ENCODE data around the gene AQP12A. TPM values are rescaled to one million over a fixed set of nuclear protein-coding genes. Genes with fewer than 3 reads are reported as not detected.

AQP12A gene
- total RNA-seq, 2 donors from 2014 or later, result not detected

DNA sequence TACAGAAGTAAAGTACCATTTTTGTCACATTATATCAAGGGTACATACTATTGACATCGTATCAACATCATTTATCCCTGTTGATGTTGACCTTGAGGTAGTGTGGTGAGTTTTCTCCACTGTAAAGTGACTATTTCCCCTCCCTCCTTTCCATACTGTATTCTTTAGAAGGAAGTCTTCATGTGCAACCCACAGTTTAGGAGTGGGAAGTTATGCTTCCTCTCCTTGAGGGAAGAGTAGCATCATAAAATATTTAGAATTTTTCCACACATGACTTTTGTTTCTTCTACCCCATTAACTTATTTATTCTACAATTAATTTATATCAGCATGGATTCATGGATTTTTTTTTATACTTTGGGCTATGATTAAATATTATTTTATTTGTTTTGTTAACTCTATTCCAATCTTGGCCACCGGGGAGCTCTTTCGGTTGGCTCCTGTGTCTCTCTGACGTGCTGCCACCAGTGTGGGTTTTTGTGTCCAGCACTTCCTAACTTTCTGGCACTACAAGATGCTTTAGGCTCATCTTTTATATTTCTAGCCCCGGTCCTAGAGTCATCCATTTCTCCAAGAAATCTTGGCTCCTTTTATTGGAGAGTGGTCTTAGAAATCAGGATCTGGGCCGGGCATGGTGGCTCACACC, 28.0 kb upstream of the AQP12A start:
- ATAC-seq (ENCODE audit: insufficient number of reproducible peaks, low FRiP score, low read depth) (no peak), DNase-seq (ENCODE audit: low spot score) (no peak)
- H3K4me1 ChIP-seq (ENCODE audit: control insufficient read depth in 1 of 2, low read depth in 2 of 2), result no peaks in the 10 kb centered on the region
- H3K9me3 ChIP-seq, result no peaks in the 10 kb centered on the region
- TF ChIP-seq, protein P1, sequence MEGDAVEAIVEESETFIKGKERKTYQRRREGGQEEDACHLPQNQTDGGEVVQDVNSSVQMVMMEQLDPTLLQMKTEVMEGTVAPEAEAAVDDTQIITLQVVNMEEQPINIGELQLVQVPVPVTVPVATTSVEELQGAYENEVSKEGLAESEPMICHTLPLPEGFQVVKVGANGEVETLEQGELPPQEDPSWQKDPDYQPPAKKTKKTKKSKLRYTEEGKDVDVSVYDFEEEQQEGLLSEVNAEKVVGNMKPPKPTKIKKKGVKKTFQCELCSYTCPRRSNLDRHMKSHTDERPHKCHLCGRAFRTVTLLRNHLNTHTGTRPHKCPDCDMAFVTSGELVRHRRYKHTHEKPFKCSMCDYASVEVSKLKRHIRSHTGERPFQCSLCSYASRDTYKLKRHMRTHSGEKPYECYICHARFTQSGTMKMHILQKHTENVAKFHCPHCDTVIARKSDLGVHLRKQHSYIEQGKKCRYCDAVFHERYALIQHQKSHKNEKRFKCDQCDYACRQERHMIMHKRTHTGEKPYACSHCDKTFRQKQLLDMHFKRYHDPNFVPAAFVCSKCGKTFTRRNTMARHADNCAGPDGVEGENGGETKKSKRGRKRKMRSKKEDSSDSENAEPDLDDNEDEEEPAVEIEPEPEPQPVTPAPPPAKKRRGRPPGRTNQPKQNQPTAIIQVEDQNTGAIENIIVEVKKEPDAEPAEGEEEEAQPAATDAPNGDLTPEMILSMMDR (IDR thresholded peaks at IDR 0.05), result no peak
- no peaks in the 10 kb centered on the region for H3K27me3 ChIP-seq (replicated peaks; ENCODE audit: insufficient read depth)
- no peaks in the 10 kb centered on the region for H3K36me3 ChIP-seq
- no peak overlapping the region for H3K27ac ChIP-seq
- H3K4me3 ChIP-seq, result no peak overlapping the region

DNA sequence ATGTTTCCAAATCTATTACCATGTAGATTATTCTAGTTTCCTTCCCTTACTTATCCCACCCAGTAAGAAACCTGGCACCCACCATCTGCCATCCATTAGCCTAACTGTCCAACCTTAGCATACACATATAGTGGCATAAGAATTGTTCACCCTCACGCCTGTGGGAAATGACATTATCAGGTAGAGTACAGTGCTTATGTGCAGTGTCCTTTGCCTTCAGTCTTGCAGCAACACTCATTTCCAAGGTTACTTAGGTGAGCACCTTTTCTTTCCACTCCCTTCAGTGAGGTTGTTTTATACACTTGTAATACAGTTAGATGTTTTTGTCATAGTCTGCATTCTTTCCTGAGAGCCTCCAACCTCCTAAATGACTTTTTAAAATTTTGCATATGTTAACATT, 27.0 kb upstream of the AQP12A start:
- DNase-seq (ENCODE audit: low spot score) (no peak), ATAC-seq (ENCODE audit: insufficient number of reproducible peaks, low FRiP score, low read depth) (no peak)
- Histone ChIP-seq H3K4me3 (no peak overlapping the region), H3K36me3 (no peaks in the 10 kb centered on the region), H3K27ac (no peak overlapping the region), H3K27me3 (replicated peaks; ENCODE audit: insufficient read depth) (no peaks in the 10 kb centered on the region), H3K4me1 (ENCODE audit: control insufficient read depth in 1 of 2, low read depth in 2 of 2) (no peaks in the 10 kb centered on the region), H3K9me3 (no peaks in the 10 kb centered on the region)
- TF ChIP-seq, protein P1 (IDR thresholded peaks at IDR 0.05), result no peak

DNA sequence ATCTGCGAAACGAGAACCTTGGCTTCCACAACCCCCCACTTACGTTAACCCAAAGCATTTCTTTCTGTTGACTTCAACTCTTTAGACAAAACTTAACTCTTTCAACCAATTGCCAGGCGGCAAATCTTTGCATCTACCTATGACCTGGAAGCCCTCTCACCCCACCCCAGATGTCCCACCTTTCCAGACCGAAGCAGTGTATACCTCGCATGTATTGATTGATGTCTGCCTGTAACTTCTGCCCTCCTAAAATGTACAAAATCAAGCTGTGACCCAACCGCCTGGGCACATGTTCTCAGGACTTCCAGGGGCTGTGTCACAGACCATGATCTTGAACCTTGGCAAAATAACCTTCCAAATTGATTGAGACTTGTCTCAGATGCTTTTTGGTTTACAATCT, 21.3 kb upstream of the AQP12A start:
- no peaks in the 10 kb centered on the region for H3K4me1 ChIP-seq (ENCODE audit: control insufficient read depth in 1 of 2, low read depth in 2 of 2)
- H3K36me3 ChIP-seq, result no peaks in the 10 kb centered on the region
- H3K27ac ChIP-seq, result no peak overlapping the region
- H3K9me3 ChIP-seq, result no peaks in the 10 kb centered on the region
- no peaks in the 10 kb centered on the region for H3K27me3 ChIP-seq (replicated peaks; ENCODE audit: insufficient read depth)
- no peak for DNase-seq (ENCODE audit: low spot score)
- ATAC-seq (ENCODE audit: insufficient number of reproducible peaks, low FRiP score, low read depth), result no peak
- TF ChIP-seq, protein P1 (IDR thresholded peaks at IDR 0.05), result no peak
- no peak overlapping the region for H3K4me3 ChIP-seq

DNA sequence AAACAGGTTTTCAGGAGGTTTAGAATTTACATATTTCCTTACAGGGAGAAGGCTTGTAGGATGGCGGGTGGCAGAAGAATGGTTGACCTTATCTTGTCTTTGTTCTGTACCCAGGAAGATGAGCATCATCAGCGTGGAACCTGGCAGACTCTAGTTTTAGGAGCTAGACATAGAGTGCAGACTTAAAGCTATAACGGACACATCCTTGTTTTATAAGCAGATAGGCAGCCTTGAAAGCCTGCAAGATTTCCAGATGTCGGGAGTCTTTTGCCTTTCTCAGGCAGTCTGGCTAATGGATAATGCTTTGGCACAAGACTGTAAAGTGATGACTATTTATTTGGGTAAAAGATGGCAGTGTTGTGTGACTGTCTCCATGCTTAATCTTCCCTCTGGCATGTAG, 20.7 kb upstream of the AQP12A start:
- H3K27ac ChIP-seq, result no peak overlapping the region
- TF ChIP-seq, protein P1 (IDR thresholded peaks at IDR 0.05), result no peak
- H3K9me3 ChIP-seq, result no peaks in the 10 kb centered on the region
- no peaks in the 10 kb centered on the region for H3K36me3 ChIP-seq
- no peak overlapping the region for H3K4me3 ChIP-seq
- H3K27me3 ChIP-seq (replicated peaks; ENCODE audit: insufficient read depth), result no peaks in the 10 kb centered on the region
- ATAC-seq (ENCODE audit: insufficient number of reproducible peaks, low FRiP score, low read depth) (no peak), DNase-seq (ENCODE audit: low spot score) (no peak)
- no peaks in the 10 kb centered on the region for H3K4me1 ChIP-seq (ENCODE audit: control insufficient read depth in 1 of 2, low read depth in 2 of 2)

DNA sequence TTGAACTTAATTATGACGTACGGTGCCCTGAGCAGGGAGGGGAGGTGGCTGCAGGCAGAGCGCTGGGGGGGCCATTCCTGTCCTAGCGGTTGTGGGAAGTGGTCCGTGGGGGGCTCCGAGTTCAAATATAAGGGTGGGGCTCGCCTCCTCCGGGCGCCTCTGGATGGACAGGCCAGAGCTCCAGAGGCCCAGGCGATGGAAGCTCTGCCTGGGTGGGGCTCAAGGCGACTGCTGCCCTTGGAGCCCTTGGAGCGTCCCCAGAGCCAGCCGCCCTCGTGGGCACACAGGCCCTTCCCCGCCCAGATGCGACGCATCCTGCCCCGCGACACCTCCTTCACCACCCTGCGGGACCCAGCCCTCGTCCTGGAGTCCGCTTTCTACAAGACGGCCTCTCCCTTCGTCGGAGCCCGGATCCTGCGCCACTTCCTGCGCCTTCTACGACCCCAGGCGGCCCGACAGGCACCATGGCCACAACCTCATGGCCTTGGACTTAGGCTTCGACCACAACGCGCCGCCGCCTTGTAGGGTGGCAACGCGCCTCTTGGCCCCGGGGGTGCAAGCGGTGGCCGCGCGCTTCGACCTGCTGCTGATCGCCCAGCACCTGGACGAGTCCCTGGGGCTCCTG, 19.5 kb upstream of the AQP12A start:
- no peak for DNase-seq (ENCODE audit: low spot score)
- no peaks in the 10 kb centered on the region for H3K27me3 ChIP-seq (replicated peaks; ENCODE audit: insufficient read depth)
- no peaks in the 10 kb centered on the region for H3K4me1 ChIP-seq (ENCODE audit: control insufficient read depth in 1 of 2, low read depth in 2 of 2)
- no peak for ATAC-seq (ENCODE audit: insufficient number of reproducible peaks, low FRiP score, low read depth)
- TF ChIP-seq, protein P1 (IDR thresholded peaks at IDR 0.05), result no peak
- H3K9me3 ChIP-seq, result no peaks in the 10 kb centered on the region
- H3K27ac ChIP-seq, result no peak overlapping the region
- no peak overlapping the region for H3K4me3 ChIP-seq
- no peaks in the 10 kb centered on the region for H3K36me3 ChIP-seq

Data from thoracic aorta (tissue), 2 donors.